Panc1 (cell line): ENCODE data around the gene IFI27L2.

ENCODE experiments used
- POLR2AphosphoS5 ChIP-seq: IDR thresholded peaks from 2 replicates; pipeline ENCODE4 v1.6.1; 2012; ENCODE audit warnings: mild to moderate bottlenecking, low read depth, low read length, moderate library complexity
- TF ChIP-seq, protein P1 (sequence below), 2 experiments: IDR thresholded peaks; 2 replicates each; pipeline ENCODE4 v1.6.1; 2011 to 2012; ENCODE audit warnings: low read depth in 2 of 2, control low read depth in 1 of 2, low read length in 1 of 2, mild to moderate bottlenecking in 1 of 2, moderate library complexity in 1 of 2; ENCODE audit not compliant: insufficient read depth in 1 of 2

GRCh38 chr14:94116701-94117100 is 12.7 kb downstream of the IFI27L2 start:
- TF ChIP-seq, protein P1, sequence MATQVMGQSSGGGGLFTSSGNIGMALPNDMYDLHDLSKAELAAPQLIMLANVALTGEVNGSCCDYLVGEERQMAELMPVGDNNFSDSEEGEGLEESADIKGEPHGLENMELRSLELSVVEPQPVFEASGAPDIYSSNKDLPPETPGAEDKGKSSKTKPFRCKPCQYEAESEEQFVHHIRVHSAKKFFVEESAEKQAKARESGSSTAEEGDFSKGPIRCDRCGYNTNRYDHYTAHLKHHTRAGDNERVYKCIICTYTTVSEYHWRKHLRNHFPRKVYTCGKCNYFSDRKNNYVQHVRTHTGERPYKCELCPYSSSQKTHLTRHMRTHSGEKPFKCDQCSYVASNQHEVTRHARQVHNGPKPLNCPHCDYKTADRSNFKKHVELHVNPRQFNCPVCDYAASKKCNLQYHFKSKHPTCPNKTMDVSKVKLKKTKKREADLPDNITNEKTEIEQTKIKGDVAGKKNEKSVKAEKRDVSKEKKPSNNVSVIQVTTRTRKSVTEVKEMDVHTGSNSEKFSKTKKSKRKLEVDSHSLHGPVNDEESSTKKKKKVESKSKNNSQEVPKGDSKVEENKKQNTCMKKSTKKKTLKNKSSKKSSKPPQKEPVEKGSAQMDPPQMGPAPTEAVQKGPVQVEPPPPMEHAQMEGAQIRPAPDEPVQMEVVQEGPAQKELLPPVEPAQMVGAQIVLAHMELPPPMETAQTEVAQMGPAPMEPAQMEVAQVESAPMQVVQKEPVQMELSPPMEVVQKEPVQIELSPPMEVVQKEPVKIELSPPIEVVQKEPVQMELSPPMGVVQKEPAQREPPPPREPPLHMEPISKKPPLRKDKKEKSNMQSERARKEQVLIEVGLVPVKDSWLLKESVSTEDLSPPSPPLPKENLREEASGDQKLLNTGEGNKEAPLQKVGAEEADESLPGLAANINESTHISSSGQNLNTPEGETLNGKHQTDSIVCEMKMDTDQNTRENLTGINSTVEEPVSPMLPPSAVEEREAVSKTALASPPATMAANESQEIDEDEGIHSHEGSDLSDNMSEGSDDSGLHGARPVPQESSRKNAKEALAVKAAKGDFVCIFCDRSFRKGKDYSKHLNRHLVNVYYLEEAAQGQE (IDR thresholded peaks at IDR 0.05; ENCODE audit: insufficient read depth in 1 of 2, low read depth in 2 of 2, low read length in 1 of 2): no peak
- no peak for TF ChIP-seq POLR2AphosphoS5
